Neutrophil (primary cell): ENCODE data around the gene TSPAN18.

ENCODE experiments used
- H3K27ac ChIP-seq: fragments of 200-600 bp; sonication (generic); 2 replicates; pipeline ENCODE4 v1.5.1; 2016; ENCODE audit warnings: mild to moderate bottlenecking, moderate library complexity
- H3K27me3 ChIP-seq: fragments of 200-600 bp; sonication (generic); 2 replicates; pipeline ENCODE4 v1.6.0; 2016; ENCODE audit warnings: mild to moderate bottlenecking
- H3K36me3 ChIP-seq: fragments of 200-600 bp; sonication (generic); 2 replicates; pipeline ENCODE4 v1.5.1; 2017
- H3K4me1 ChIP-seq, 2 experiments: fragments of 200-600 bp in 1 of 2; sonication (generic) in 1 of 2; 1 replicate in 1 of 2; 2 replicates in 1 of 2; pipeline versions ENCODE4 v1.5.1 to v1.6.1; 2013 to 2016; ENCODE audit warnings: low read depth in 1 of 2, low read length in 1 of 2, mild to moderate bottlenecking in 1 of 2, moderate library complexity in 1 of 2; ENCODE audit not compliant: control insufficient read depth in 1 of 2, insufficient read depth in 1 of 2
- H3K4me3 ChIP-seq, 2 experiments: fragments of 200-600 bp in 1 of 2; sonication (generic) in 1 of 2; 1 replicate in 1 of 2; 2 replicates in 1 of 2; pipeline ENCODE4 v1.5.1; 2013 to 2016; ENCODE audit warnings: low read depth in 1 of 2, low read length in 1 of 2, mild to moderate bottlenecking in 1 of 2, moderate library complexity in 1 of 2
- H3K9me3 ChIP-seq: fragments of 200-600 bp; sonication (generic); 2 replicates; pipeline ENCODE4 v1.5.1; 2016
- TF ChIP-seq, protein P1 (sequence below): fragments of 200-600 bp; sonication (generic); IDR thresholded peaks from 2 replicates; pipeline ENCODE4 v1.5.1; 2016; ENCODE audit warnings: antibody characterized with exemption

TSPAN18 gene

GRCh38 chr11:44779736-44780520 lies 53.2 kb downstream of the TSPAN18 start:
- Histone ChIP-seq H3K4me1 (no peaks in the 10 kb centered on the region), H3K27me3 (peaks cover 9% of the 10 kb centered on the region), H3K9me3 (no peaks in the 10 kb centered on the region), H3K36me3 (no peaks in the 10 kb centered on the region), H3K27ac (no peak overlapping the region), H3K4me3 (no peak overlapping the region)
- TF ChIP-seq, protein P1, sequence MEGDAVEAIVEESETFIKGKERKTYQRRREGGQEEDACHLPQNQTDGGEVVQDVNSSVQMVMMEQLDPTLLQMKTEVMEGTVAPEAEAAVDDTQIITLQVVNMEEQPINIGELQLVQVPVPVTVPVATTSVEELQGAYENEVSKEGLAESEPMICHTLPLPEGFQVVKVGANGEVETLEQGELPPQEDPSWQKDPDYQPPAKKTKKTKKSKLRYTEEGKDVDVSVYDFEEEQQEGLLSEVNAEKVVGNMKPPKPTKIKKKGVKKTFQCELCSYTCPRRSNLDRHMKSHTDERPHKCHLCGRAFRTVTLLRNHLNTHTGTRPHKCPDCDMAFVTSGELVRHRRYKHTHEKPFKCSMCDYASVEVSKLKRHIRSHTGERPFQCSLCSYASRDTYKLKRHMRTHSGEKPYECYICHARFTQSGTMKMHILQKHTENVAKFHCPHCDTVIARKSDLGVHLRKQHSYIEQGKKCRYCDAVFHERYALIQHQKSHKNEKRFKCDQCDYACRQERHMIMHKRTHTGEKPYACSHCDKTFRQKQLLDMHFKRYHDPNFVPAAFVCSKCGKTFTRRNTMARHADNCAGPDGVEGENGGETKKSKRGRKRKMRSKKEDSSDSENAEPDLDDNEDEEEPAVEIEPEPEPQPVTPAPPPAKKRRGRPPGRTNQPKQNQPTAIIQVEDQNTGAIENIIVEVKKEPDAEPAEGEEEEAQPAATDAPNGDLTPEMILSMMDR = no peak

GRCh38 chr11:44780940-44781631 lies 54.3 kb downstream of the TSPAN18 start:
- TF ChIP-seq, protein P1 = no peak
- Histone ChIP-seq H3K27me3 (peaks cover 16% of the 10 kb centered on the region), H3K36me3 (no peaks in the 10 kb centered on the region), H3K9me3 (no peaks in the 10 kb centered on the region), H3K4me3 (no peak overlapping the region), H3K27ac (no peak overlapping the region), H3K4me1 (no peaks in the 10 kb centered on the region)

DNA sequence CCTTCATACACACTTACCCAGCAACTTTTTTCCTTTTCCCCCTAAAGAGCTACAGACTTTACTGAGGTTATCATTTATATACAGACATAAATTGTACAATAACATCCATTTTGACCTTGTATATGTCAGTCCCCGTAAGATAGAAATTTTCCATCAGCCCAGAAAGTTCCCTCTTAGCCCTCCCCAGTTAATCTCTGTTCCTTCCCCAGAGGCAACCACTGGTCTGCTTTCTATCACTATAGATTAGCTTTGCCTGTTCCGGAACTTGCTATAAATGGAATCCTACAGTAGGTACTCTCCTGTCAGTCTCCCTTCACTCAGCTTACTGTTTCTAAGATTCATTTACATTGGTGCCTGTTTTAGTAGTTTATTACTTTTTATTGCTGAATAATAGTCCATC lies 54.9 kb downstream of the TSPAN18 start:
- TF ChIP-seq, protein P1 = no peak
- Histone ChIP-seq H3K36me3 (no peaks in the 10 kb centered on the region), H3K4me3 (no peak overlapping the region), H3K27me3 (peaks cover 18% of the 10 kb centered on the region), H3K4me1 (no peaks in the 10 kb centered on the region), H3K27ac (no peak overlapping the region), H3K9me3 (no peaks in the 10 kb centered on the region)

GRCh38 chr11:44782478-44782877 lies 55.7 kb downstream of the TSPAN18 start:
- no peak overlapping the region for H3K4me3 ChIP-seq
- H3K4me1 ChIP-seq = no peaks in the 10 kb centered on the region
- H3K36me3 ChIP-seq = no peaks in the 10 kb centered on the region
- peaks cover 20% of the 10 kb centered on the region for H3K27me3 ChIP-seq
- H3K27ac ChIP-seq = no peak overlapping the region
- H3K9me3 ChIP-seq = no peaks in the 10 kb centered on the region
- TF ChIP-seq, protein P1 = no peak

- no peak overlapping the region for H3K27ac ChIP-seq
- H3K4me1 ChIP-seq = no peaks in the 10 kb centered on the region
- no peaks in the 10 kb centered on the region for H3K36me3 ChIP-seq
- H3K4me3 ChIP-seq = no peak overlapping the region
- H3K9me3 ChIP-seq = no peaks in the 10 kb centered on the region
- TF ChIP-seq, protein P1 = no peak
- H3K27me3 ChIP-seq = peaks cover 39% of the 10 kb centered on the region
Measured at GRCh38 chr11:44784436-44784760, 57.6 kb downstream of the TSPAN18 start.
